ENCODE results near the gene MPP2. TPM values are rescaled to one million over a fixed set of nuclear protein-coding genes. Genes with fewer than 3 reads are reported as not detected.
"Not testable (repeated sequence)": the region's sequence is repeated elsewhere in the genome, so short reads cannot be mapped to it uniquely, and the experiment has no call there.

MPP2 gene
- 1 to 10 TPM in 1 of 3 donors, under 1 TPM in 2; 0.61 to 3.3 (median 0.71) TPM for polyA plus RNA-seq

- WGBS, 3 donors, result 1 to 4% (median 1%) methylated on average over 36 of the region's 36 CpGs
These were observed at the start of gene MPP2 for GRCh38 chr17:43907425-43907981. MPP2 (minus strand) TSS chr17:43907536; CDS start chr17:43904460, 3,076 bp downstream.

GRCh38 chr17:43956222-43956621 is 48.9 kb upstream of the MPP2 start:
- no peak overlapping the region for H3K27ac ChIP-seq (ENCODE audit: low read depth, low read length)
- WGBS, 3 donors, result 73 to 89% (median 84%) methylated on average over 8 of the region's 8 CpGs

More at GRCh38 chr17:43907425-43907981, at the start of gene MPP2:
- H3K27ac ChIP-seq (ENCODE audit: low read depth, low read length), result no peak within 1 kb of the TSS

DNA sequence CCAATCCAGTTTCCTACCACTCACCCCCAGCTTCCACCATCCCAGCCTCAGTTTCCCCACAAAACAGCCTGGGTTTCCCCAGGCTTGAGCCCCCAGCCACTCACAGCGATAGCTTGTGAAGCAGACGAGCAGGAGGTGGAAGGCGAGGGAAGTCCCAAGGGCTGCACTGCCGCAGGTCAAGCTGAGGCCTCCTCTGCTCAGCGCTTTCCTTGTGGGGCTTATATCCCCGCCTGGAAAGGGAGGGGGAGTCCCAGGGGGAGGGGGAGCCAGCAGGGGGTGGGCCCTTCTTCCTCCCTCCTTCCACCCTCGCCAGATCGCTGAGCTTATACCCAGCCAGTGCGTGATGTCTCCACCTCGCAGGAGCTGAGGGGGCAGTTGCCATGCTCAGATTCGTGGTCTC is 46.4 kb upstream of the MPP2 start, which contains the start of gene PYY:
PYY (minus strand) TSS at position 195 of the 400 bp plus-strand sequence. CDS start 457 bp downstream, outside the sequence.
- no peak within 1 kb of the TSS for H3K27ac ChIP-seq (ENCODE audit: low read depth, low read length)
- 42 to 46% (median 42%) methylated on average over 10 to 11 of the region's 11 CpGs for WGBS, 3 donors

GRCh38 chr17:43952724-43953666 is 45.7 kb upstream of the MPP2 start:
- WGBS, 3 donors, result 5 to 9% (median 8%) methylated on average over 75 to 82 of the region's 82 CpGs
- H3K27ac ChIP-seq (ENCODE audit: low read depth, low read length), result no peak overlapping the region

DNA sequence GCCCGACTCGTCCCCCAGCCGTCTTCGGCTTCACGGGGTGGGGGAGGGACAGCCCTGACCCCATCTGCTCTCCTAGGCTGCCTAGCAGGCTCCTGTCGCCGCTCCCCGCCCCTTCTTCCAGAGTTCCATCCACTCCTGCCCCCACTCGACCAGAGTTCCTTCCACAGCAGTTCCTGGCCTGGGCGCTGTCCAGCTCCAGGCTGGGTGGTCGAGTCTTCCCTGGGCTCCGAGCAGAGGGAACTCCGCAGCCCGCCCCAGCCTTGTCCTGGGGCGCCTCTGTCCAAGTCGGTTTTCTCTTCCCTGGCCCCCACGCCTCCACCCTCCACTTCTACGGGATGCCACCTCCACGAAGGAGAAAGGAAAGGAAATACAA is 45.0 kb upstream of the MPP2 start:
- WGBS, 3 donors, result 14 to 40% (median 32%) methylated on average over 19 of the region's 19 CpGs
- no peak overlapping the region for H3K27ac ChIP-seq (ENCODE audit: low read depth, low read length)

GRCh38 chr17:43951750-43952149 is 44.4 kb upstream of the MPP2 start:
- WGBS, 3 donors, result 49 to 68% (median 66%) methylated on average over 4 of the region's 4 CpGs
- no peak overlapping the region for H3K27ac ChIP-seq (ENCODE audit: low read depth, low read length)

- WGBS, 3 donors, result 78 to 88% (median 86%) methylated on average over 2 of the region's 2 CpGs
- no peak overlapping the region for H3K27ac ChIP-seq (ENCODE audit: low read depth, low read length)
These were observed 43.2 kb upstream of the MPP2 start for GRCh38 chr17:43950554-43950953.

DNA sequence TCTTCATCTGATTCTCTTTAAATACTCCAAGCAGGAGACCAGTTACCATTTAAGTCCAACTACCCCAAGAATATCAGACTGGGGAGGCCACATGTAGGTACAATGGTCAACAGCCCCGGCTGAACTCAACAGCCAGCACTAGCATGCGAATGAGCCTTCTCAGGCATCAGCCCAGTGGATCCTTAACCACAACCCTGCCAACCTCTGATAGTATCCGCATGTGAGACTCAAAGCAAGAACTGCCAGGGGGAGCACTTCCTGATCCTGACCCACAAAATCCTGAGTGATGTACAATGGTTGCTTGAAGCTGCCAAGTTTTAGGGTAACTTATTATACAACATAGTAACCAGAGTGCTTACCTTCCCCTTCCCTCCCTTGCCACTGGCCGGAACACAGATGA is 42.4 kb upstream of the MPP2 start:
- H3K27ac ChIP-seq (ENCODE audit: low read depth, low read length), result no peak overlapping the region
- 43 to 66% (median 44%) methylated on average over 4 of the region's 4 CpGs for WGBS, 3 donors

- 46 to 64% (median 53%) methylated on average over 4 of the region's 4 CpGs for WGBS, 3 donors
These were observed 39.4 kb upstream of the MPP2 start for GRCh38 chr17:43946781-43947180.

GRCh38 chr17:43945074-43945829 is 37.9 kb upstream of the MPP2 start:
- 79 to 83% (median 82%) methylated on average over 12 of the region's 12 CpGs for WGBS, 3 donors
- no peak overlapping the region for H3K27ac ChIP-seq (ENCODE audit: low read depth, low read length)

More at GRCh38 chr17:43946781-43947180, 39.4 kb upstream of the MPP2 start:
- no peak overlapping the region for H3K27ac ChIP-seq (ENCODE audit: low read depth, low read length)

DNA sequence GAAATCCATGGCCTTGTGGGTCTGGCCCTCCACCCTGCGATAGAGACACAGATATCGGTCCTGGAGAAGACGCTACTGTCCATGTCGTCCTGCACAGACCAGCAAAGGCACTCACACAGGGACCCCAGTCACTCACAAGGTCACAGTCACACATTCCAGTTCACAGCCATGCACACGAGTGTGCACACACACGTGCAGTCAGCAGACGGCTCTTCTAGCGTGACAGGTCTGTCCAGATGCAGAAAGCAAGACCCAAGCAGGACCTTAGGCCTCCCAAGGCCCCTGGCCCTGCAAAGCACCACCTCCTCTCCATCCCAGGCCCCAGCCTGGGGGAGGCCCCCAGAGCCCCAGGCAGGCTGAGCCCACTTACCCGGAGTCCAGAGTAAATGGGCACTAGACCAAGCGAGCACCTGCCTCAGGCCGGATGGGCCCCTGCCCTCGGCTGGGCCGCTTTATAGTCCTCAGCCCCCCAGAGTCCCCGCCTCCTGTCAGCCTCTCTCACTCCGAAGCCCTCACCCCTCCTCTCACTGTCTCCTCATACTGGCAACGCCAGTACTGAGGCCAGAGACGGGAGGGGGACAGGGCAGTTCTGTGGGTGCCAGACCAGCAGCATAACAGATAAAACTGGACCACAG is 34.8 kb upstream of the MPP2 start, which contains the start of gene PPY:
PPY (minus strand) TSS at position 426 of the 635 bp plus-strand sequence. CDS start 822 bp downstream, outside the sequence.
- 87 to 91% (median 88%) methylated on average over 17 of the region's 17 CpGs for WGBS, 3 donors
- no peak within 1 kb of the TSS for H3K27ac ChIP-seq (ENCODE audit: low read depth, low read length)

DNA sequence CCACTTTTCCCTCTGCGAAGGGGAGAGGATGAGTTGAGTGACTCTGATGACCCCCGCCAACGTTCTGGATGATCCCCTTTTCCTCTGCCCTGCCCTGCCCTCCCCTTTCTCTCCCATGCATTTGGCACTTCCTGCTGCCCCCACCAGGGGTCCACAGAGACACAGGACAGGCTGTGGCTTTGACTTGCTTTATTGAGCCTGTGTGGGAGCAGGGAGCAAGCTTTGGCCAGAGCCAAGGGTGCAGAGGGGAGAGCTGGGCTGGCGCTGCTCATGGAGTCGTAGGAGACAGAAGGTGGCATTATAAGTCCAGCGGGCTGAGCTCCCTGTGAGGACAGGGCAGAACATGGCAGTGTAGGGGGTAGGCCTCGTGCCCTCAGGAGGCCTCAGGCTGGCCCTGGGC is 33.3 kb upstream of the MPP2 start:
- WGBS, 3 donors, result 66 to 71% (median 71%) methylated on average over 7 of the region's 7 CpGs
- H3K27ac ChIP-seq (ENCODE audit: low read depth, low read length), result no peak overlapping the region

DNA sequence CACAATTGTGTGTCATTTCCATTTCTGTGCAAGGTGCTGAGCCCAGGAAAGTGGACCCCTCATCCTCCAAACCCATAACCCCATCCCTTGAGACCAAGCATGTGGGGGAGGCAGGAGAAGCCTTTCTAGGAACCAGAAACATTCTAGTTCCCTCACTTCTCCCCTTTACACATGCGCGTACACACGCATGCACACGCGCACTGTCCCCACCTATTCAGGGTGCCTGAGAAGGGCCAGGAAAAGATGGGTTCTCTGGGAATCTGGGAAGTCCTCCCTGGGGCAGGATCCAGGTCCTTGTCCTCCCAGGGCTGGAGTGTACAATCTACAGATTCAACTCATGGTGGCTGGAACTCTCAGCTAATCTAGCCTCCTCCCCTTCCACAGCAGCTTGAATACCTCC is 32.5 kb upstream of the MPP2 start:
- WGBS, 3 donors, result 94 to 98% (median 97%) methylated on average over 5 of the region's 5 CpGs
- no peak overlapping the region for H3K27ac ChIP-seq (ENCODE audit: low read depth, low read length)

- 92 to 97% (median 92%) methylated on average over 3 of the region's 3 CpGs for WGBS, 3 donors
- not testable (repeated sequence) for H3K27ac ChIP-seq (ENCODE audit: low read depth, low read length)
These were observed 32.1 kb upstream of the MPP2 start for GRCh38 chr17:43939452-43939851.

DNA sequence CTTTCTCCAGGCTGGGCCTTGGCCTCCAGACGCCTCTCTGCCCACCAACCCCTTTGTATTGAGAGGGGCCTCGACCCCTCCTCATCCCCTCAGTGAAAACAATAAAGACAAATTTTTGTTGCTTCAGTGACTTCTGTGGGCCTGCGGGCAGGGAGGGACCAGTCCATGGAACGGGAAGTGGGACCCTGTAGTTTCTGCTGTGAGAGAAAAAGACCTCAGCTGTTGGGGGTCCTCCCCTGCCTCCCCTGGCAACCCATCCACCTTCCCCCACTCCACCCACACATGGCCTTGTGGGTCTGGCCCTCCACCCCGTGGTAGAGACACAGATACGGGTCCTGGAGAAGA is 31.5 kb upstream of the MPP2 start:
- no peak overlapping the region for H3K27ac ChIP-seq (ENCODE audit: low read depth, low read length)
- WGBS, 3 donors, result 59 to 72% (median 62%) methylated on average over 6 of the region's 6 CpGs

GRCh38 chr17:43936434-43936833 is 29.1 kb upstream of the MPP2 start:
- H3K27ac ChIP-seq (ENCODE audit: low read depth, low read length), result no peak overlapping the region
- 82 to 96% (median 94%) methylated on average over 3 of the region's 3 CpGs for WGBS, 3 donors

GRCh38 chr17:43935926-43936261 is 28.6 kb upstream of the MPP2 start:
- H3K27ac ChIP-seq (ENCODE audit: low read depth, low read length), result no peak overlapping the region
- WGBS, 3 donors, result 85 to 88% (median 88%) methylated on average over 6 of the region's 6 CpGs

DNA sequence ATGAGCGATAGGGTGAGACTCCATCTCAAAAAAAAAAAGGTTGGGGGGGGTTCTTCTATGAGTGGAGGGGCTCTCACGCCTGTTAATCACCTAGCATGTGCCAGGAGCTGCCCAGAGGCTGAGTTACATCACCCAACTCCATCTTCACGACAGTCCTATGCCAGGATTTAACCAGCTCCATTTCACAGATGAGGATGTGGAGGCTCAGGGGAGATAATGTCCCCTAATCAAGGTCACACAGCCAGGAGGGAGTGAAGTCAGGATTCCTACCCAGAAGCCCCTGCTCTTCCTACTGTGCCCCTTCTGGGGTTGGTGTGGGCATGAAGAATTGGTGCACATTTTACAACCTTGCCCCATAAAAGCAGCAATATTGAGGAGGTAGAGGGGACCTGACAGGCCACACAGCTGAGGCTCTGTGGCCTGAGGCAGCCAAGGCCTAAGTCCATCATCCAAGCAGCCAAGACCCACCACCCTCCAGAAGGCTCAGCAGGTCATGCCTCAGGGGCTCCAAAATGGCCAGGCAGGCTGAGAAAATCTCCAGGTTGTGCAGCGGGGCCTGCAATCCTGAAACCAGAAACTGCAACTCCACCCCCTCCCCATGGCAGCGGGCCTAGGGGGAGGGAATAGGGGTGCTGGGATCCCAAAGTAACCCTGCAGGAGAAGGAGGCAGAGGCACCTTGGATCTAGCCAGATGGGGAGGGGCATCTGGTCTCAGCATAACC is 28.0 kb upstream of the MPP2 start:
- no peak overlapping the region for H3K27ac ChIP-seq (ENCODE audit: low read depth, low read length)
- 85 to 89% (median 87%) methylated on average over 5 of the region's 5 CpGs for WGBS, 3 donors

Measured in adipose tissue (tissue), 3 donors.